Measurements from ENCODE around the gene LRRD1. TPM values are rescaled to one million over a fixed set of nuclear protein-coding genes. Genes with fewer than 3 reads are reported as not detected.

Gene LRRD1
- total and polyA plus RNA-seq, 9 of the 15 experiments (the other 6 are each of a cell fraction or from before 2014, with no cell fraction given) = 0.07 to 0.15 TPM; not detected in 7

GRCh38 chr7:92133737-92134270 lies 45.1 kb downstream of the LRRD1 start (continued):
- TF ChIP-seq STAT6 (CRISPR knock-in tag; IDR thresholded peaks at IDR 0.05) (peak; percentile 59; the same call in 1 of the 2 replicates), GATAD2B (IDR thresholded peaks at IDR 0.05; ENCODE audit: borderline replicate concordance) (peak; percentile 75), ZBTB7A (IDR thresholded peaks at IDR 0.05; ENCODE audit: borderline replicate concordance, control insufficient read depth, low read depth, low read length) (peak; percentile 100), SRSF3 (IDR thresholded peaks at IDR 0.05; ENCODE audit: insufficient read depth, low read length) (no peak), MTA3 (IDR thresholded peaks at IDR 0.05; ENCODE audit: borderline replicate concordance) (peak; percentile 90), HDAC2 (IDR thresholded peaks at IDR 0.05) (peak; percentile 85; the same call in 1 of the 2 replicates), HNRNPUL1 (IDR thresholded peaks at IDR 0.05; ENCODE audit: low read length) (no peak), FOXM1 (IDR thresholded peaks at IDR 0.05; ENCODE audit: low read depth) (no peak), FOXM1 (CRISPR knock-in tag; IDR thresholded peaks at IDR 0.05; ENCODE audit: low read depth) (peak; percentile 27; the same call in 1 of the 2 replicates), ZNF512 (tag; IDR thresholded peaks at IDR 0.05) (no peak), SIX5 (IDR thresholded peaks at IDR 0.05; ENCODE audit: borderline replicate concordance in 1 of 2, insufficient read depth in 1 of 2, low read depth in 1 of 2, low read length in 2 of 2) (no peak), ZNF695 (CRISPR knock-in tag; IDR thresholded peaks at IDR 0.05) (0 out of 2 replicates have a peak, but pooled peaks have one; percentile 38), BCL6 (CRISPR knock-in tag; IDR thresholded peaks at IDR 0.05) (0 out of 2 replicates have a peak, but pooled peaks have one; percentile 47), SMC3 (conservative IDR thresholded peaks at IDR 0.05; ENCODE audit: insufficient read depth, low read depth, low read length) (no peak; the same call in 1 of the 2 replicates), KAT7 (CRISPR knock-in tag; IDR thresholded peaks at IDR 0.05; ENCODE audit: borderline replicate concordance) (peak; percentile 90), NCOA2 (IDR thresholded peaks at IDR 0.05; ENCODE audit: partially characterized antibody in 2 of 2) (no peak), PTTG1 (tag; IDR thresholded peaks at IDR 0.05; ENCODE audit: low read depth) (no peak), FIP1L1 (IDR thresholded peaks at IDR 0.05; ENCODE audit: low read depth, low read length, poor library complexity, severe bottlenecking) (peak; percentile 83), CAMTA2 (CRISPR knock-in tag; conservative IDR thresholded peaks at IDR 0.05) (peak; percentile 81; the same call in 1 of the 2 replicates), RNF2 (IDR thresholded peaks at IDR 0.05) (peak; percentile 45; the same call in 1 of the 2 replicates), E2F3 (CRISPR knock-in tag; IDR thresholded peaks at IDR 0.05) (0 out of 2 replicates have a peak, but pooled peaks have one; percentile 29), NR2C2 (CRISPR knock-in tag; IDR thresholded peaks at IDR 0.05) (peak; percentile 58; the same call in 1 of the 2 replicates), NR2C2 (tag; IDR thresholded peaks at IDR 0.05) (no peak), ELF2 (CRISPR knock-in tag; IDR thresholded peaks at IDR 0.05) (peak; percentile 55)
- TF ChIP-seq, protein P1, sequence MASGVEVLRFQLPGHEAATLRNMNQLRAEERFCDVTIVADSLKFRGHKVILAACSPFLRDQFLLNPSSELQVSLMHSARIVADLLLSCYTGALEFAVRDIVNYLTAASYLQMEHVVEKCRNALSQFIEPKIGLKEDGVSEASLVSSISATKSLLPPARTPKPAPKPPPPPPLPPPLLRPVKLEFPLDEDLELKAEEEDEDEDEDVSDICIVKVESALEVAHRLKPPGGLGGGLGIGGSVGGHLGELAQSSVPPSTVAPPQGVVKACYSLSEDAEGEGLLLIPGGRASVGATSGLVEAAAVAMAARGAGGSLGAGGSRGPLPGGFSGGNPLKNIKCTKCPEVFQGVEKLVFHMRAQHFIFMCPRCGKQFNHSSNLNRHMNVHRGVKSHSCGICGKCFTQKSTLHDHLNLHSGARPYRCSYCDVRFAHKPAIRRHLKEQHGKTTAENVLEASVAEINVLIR (CRISPR knock-in tag; IDR thresholded peaks at IDR 0.05) = 0 out of 2 replicates have a peak, but pooled peaks have one; percentile 12

Data from K562 (cell line).